IMR-90 (cell line): Measurements from ENCODE around the gene SLC34A3.
A peak's percentile ranks its signal among the peaks of the same experiment; 100 is the strongest.

Experiments
- BHLHE40 ChIP-seq: fragments of 150-350 bp; IDR thresholded peaks from 2 replicates; pipeline ENCODE4 v1.6.1; 2016; ENCODE audit warnings: mild to moderate bottlenecking, low read depth, low read length
- CEBPB ChIP-seq: IDR thresholded peaks from 2 replicates; pipeline ENCODE4 v1.6.1; 2012; ENCODE audit warnings: low read depth, low read length, improper control_type of control experiment
- CHD1 ChIP-seq: IDR thresholded peaks from 2 replicates; pipeline ENCODE4 v1.6.1; 2012; ENCODE audit warnings: low read depth, low read length, improper control_type of control experiment
- CTCF ChIP-seq: conservative IDR thresholded peaks from 2 replicates; pipeline ENCODE4 v1.5.1; 2012; ENCODE audit warnings: mild to moderate bottlenecking, low read depth, low read length, improper control_type of control experiment
- ELK1 ChIP-seq: fragments of 150-350 bp; IDR thresholded peaks from 2 replicates; pipeline ENCODE4 v1.6.1; 2016; ENCODE audit warnings: low read depth, mild to moderate bottlenecking, low read length, moderate library complexity, borderline replicate concordance
- FOS ChIP-seq: fragments of 150-350 bp; IDR thresholded peaks from 2 replicates; pipeline ENCODE4 v1.6.1; 2016; ENCODE audit warnings: low read depth, low read length
- MAFK ChIP-seq: IDR thresholded peaks from 2 replicates; pipeline ENCODE4 v1.6.1; 2012; ENCODE audit warnings: low read depth, low read length, improper control_type of control experiment
- MAZ ChIP-seq: IDR thresholded peaks from 2 replicates; pipeline ENCODE4 v1.6.1; 2012; ENCODE audit warnings: low read depth, mild to moderate bottlenecking, low read length, improper control_type of control experiment, moderate library complexity, borderline replicate concordance
- MXI1 ChIP-seq: IDR thresholded peaks from 2 replicates; pipeline ENCODE4 v1.6.1; 2012; ENCODE audit warnings: low read depth, mild to moderate bottlenecking, low read length, moderate library complexity, borderline replicate concordance
- POLR2A ChIP-seq: IDR thresholded peaks from 2 replicates; pipeline ENCODE4 v1.6.1; 2012; ENCODE audit warnings: mild to moderate bottlenecking, low read depth, low read length
- RAD21 ChIP-seq: IDR thresholded peaks from 2 replicates; pipeline ENCODE4 v1.6.1; 2012; ENCODE audit warnings: low read length, improper control_type of control experiment
- RFX5 ChIP-seq: IDR thresholded peaks from 2 replicates; pipeline ENCODE4 v1.8.0; 2012; ENCODE audit warnings: low read depth, mild to moderate bottlenecking, low read length, moderate library complexity
- SMC3 ChIP-seq: fragments of 150-350 bp; IDR thresholded peaks from 2 replicates; pipeline ENCODE4 v1.6.1; 2016; ENCODE audit warnings: low read depth, mild to moderate bottlenecking, antibody characterized with exemption, low read length, moderate library complexity
- USF2 ChIP-seq: fragments of 150-350 bp; IDR thresholded peaks from 2 replicates; pipeline ENCODE4 v1.6.1; 2017; ENCODE audit warnings: mild to moderate bottlenecking, antibody characterized with exemption, low read length, low read depth

GRCh38 chr9:137189297-137190295 is 41.1 kb upstream of the SLC34A3 start:
- TF ChIP-seq POLR2A (no peak), CTCF (no peak), RAD21 (no peak), RFX5 (no peak), CHD1 (no peak), FOS (no peak), CEBPB (no peak), MXI1 (peak; percentile 0; the same call in 1 of the 2 replicates), SMC3 (no peak), MAFK (no peak), ELK1 (no peak), USF2 (no peak), BHLHE40 (no peak), MAZ (no peak)
